Left renal pelvis (tissue), 4 donors: ENCODE results near the gene FMN1. TPM values are rescaled to one million over a fixed set of nuclear protein-coding genes. Genes with fewer than 3 reads are reported as not detected.
A peak's percentile ranks its signal among the peaks of the same experiment; 100 is the strongest.
"Not testable (repeated sequence)": the region's sequence is repeated elsewhere in the genome, so short reads cannot be mapped to it uniquely, and the experiment has no call there.

ENCODE experiments used
- DNase-seq, 4 donors: peaks; one replicate each; pipeline ENCODE4 v3.0.0-alpha.2; 2013; ENCODE audit warnings: low read depth in 4 of 4, low spot score in 3 of 4
- polyA plus RNA-seq, 4 donors: library from polyadenylated mRNA; unstranded; fragments of 120-200 nt; gene quantifications; one replicate each; pipeline ENCODE4 v1.2.1, GENCODE V29; 2013; ENCODE audit not compliant: insufficient read length in 4 of 4

Gene FMN1
- polyA plus RNA-seq, 4 donors, result 1.5 to 20.2 (median 17.3) TPM

DNA sequence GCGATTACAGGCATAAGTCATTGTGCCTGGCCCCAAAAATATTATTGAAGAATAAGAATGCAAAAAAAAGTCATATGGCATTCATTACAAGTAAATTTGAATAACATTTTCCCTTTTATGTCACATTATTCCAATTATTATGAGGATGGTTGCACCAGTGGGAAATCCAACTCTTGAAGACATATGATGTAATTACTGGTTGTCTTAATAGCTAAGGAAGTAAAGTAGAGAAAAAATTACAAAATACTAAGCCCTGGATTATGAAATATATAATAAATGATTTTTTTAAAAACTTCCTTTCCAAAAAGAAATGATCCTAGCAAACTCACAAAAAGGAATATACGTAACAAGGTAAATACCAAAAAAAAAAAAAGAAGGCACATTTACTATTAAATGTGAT is 98.9 kb downstream of the FMN1 start:
- no peak for DNase-seq

DNA sequence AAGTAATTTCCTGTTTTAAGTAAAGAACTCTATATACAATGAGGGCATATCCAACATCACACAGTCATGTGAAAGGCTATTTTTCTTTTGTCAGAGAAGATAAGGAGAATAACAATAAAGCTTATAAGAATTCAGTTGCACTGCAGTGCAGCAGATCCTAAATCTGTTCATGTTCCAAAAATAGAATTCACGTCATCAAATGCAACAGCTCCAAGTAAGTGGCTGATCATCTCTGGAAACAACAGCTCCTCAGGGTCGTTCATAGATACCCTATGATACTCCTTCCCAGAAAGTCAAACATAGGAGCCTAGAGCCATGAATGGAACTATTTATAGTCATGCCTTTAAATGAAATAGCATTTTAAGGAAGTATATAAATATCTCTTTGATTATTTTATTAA is 100.2 kb downstream of the FMN1 start:
- DNase-seq, result no peak

DNA sequence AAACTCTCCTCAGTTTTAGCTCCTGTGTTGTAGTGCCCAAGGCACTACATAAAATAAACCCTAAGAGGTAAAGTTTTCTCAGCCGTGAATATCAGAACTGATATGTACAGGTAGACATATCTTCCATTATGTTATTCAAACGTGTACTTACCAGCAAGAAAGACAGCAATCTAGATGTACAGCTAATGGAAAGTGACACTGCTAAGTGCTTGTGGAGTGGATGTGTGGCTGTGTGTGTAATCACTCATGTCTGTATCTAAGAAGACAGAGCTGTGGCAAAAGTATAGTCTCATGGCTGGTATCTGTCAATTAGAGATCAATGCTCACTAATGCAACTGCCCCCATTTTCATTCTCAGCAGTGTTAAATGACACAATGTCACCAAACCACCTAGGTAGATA is 101.3 kb downstream of the FMN1 start:
- DNase-seq, result no peak

DNA sequence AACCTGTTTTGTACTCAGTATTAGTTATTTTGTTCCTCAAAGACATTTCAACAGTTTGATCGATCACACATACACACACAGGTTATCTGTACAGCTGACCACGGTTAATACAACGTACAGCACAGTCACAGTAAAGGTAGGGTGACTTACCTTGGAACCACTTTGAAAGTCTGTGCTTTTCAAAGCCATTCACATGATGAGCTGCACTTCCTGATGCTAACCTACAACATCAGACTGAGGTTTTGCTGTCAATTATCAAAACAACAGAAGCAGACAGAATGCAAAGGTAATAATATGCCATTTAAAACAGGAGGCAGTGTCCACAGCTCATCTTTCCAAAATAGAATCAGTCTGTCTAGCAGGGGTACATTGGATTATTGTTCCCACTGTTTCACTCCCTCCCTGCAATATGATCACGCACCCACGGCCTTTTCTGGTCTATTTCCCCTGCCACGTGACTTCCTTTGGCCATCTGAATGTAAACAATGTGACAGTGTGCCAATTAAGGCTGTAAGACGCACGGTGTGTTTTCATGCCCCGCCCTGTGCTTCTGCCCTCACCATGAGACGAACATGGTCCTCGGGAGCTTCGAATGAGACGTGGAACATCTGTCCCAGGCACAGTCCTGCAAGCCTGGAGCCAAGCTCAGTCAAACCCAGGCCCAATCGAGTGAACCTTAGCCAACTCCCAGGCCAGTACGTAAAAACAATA is 102.4 kb downstream of the FMN1 start:
- DNase-seq, result no peak

DNA sequence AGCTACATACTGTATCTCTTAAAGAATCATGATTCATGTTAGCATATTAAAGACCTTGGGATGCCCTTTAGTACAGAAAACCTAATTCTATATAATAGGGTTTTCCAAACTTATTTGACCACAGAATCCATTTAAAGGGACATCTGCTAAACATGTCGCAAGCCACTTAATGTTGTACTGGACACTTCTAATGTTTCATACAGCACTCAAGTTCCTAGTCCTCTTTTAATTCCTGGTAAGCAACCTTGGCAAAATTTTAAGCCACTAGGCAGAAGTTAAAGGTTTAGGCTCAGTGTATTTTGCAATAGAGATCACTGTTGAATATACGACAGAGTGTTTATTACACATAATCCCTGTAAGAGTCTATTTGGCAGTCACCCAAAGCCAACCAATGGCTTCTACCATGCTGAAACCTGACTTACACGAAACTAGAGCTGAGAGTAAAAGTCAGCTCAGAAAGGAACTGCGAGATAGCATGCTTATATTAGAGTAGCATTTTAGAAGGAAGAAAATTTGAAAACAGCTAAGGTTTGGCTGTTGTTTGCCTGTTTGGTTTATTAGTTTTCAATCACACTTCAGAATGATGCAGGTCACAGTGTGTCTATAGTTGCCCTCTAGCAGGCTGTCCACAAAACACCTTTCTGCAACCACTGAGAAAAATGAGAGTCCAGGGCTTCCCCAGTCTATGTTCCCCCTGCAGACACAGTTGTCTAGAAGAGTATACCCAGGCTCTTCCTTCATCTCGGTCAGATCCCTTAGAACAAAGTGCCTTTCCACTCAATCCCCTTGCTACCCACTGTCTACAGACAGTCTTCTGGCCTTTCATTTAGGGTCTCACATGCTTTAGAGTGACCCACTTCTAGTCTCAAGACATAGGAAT is 104.4 kb downstream of the FMN1 start:
- DNase-seq, result no peak

DNA sequence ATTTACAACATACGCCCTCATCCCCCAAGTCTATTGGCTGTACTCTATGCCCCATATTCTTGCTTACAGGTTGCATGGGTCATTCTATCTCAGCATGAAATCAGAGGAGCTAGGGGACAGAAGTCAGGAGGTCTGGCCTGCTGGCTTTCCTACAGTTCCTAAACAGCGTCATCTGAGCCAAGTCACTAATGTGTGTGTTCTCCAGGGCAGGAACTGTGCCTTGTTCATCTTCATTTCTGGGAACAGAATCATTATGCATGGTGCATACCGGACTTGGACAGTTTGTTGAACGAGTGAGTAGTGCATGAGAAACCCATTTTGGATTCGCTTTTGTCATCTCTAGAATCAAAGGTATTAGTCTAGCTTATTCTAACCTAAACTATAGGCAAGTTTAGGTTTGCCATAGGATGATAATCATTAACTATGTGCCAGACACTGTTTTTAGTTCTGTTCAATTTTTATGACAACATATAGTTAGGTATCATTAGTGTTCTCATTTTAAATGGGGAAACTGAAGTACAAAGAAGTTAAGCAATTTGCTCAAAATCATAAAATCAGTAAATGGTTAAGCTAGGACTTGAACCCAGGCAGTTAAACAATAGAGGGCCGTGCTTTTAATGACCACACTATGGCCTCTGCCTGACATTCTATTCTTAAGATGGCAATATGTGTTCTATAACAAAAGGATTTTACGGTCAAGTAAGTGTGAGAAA is 105.2 kb downstream of the FMN1 start:
- DNase-seq, result no peak

DNA sequence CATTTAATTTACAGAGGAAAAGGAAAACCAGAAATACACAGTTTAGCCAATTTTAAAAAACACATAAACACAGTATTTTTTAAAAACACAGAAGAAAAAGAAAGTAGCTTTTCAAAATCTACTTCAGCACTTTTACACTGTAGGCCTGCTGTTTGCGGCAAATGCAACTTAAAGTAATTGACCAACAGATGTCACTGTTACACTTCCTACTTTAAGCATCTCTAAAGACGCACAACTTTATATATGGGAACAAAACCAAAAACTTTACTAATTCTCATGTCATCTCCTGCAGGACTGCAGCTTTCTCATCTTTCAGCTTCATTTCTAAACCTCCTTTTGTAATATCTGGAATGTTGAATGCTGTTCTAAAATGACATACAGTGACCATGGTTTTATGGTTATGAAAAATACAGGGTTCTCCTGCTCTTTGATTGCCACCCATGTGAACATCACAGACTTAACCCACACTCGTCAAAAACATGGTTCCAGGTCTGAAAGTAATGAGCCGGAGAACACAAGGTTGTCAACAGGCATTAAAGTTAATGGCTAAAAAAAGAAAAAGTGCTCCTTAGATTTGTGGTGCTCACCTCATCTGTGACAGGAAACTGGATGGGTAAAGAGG is 107.9 kb downstream of the FMN1 start:
- peak in 2 of 4 donors; percentile 42 to 45 for DNase-seq

DNA sequence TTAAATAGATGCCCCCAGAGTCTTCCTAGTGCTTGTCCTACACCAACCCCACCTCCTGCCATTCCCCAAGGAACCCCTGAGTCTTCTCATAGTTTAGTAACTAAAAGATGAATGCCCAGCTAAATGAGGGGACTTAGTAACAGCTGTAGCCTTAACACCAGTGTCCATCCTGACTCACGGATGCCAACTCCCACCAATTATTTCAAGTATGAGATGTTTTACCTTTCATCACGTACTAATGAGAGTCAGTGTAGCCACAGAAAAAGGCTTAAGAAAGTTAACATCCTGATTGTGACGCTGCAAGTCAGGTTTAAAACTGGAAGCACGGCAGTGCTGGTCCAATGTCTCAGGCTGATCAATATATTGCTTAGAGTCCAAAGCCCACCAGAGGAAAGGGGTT is 109.9 kb downstream of the FMN1 start:
- no peak for DNase-seq

DNA sequence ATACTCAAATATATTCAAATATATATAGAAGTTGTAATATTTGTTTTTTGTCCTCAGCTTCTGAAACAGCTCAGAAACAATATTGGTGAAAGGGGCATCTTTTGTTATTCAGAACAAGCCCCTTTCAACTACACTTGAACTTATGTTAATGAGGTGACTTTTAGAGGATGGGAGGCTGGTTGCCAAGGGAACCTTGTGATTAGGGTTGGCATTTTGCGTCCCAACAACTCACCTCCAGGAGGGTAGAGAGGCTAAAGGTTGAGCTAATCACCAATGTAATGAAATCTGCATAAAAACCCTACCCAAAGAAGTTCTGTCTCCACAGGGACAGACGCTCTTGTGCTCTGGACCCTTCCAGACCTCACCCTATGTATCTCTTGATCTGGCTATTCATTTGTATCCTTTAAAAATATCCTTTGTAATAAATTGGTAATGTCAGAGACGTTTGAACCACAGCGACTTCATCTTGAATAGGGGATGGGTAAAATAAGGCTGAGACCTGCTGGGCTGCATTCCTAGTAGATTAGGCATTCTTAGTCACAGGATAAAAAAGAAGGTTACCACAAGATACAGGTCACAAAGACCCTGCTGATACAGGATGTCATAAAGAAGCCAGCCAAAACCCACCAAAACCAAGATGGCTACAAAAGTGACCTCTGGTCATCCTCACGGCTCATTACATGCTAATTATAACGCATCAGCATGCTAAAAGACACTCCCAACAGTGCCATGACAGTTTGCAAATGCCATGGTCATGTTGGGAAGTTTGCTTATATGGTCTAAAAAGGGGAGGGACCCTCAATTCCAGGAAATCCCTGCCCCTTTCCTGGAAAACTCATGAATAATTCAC is 111.1 kb downstream of the FMN1 start:
- no peak for DNase-seq

DNA sequence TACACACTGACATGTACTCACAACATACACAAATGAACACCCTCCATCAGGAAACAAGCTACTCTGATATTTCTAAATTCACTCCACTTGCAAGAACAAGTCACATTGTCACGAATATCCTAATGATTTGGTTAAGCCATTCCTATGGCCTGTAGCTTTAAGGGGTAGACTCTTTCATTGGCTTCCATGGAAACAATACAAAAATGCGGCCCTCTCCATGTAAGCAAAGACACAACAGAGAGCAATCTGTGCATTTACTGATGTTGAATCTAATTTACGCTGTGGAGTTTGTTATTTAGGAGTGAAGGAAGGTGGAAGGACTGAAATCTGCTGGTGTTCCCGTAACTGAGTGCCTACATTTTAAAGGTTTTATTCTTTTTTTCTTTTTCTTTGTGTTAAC is 114.5 kb downstream of the FMN1 start:
- DNase-seq, result no peak

DNA sequence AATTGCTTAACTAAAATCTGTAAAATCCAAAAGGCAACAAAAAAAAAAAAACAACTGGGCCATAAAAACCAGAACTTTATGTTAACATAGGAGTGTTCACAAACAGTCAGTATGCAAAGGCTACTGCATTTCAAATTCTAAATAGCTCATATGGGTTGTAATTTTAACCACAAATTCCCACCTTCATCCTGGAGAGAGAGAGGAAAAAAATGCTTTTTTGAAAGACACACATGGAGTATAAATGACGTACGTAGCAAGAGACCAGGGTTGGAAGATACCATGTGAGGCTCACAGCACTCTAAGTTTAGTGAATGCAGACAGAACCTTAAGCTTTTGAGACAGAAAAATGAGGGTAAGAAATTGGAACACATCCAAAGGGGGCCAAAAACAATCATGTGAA is 115.9 kb downstream of the FMN1 start:
- no peak for DNase-seq

DNA sequence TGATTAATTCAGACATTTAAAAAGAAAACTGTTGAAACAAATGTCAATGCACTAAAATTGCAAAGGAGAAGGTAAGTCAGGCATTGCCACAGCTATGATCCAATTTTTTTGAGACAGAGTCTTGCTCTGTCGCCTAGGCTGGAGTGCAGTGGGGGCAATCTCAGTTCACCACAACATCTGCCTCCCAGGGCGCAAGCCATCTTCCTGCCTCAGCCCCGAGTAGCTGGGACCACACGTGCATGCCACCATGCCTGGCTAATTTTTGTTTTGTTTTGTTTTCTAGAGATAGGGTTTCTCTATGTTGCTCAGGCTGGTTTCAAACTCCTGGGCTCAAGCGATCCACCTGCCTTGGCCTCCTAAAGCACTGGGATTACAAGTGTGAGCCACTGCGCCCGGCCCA is 117.6 kb downstream of the FMN1 start:
- DNase-seq, result no peak

DNA sequence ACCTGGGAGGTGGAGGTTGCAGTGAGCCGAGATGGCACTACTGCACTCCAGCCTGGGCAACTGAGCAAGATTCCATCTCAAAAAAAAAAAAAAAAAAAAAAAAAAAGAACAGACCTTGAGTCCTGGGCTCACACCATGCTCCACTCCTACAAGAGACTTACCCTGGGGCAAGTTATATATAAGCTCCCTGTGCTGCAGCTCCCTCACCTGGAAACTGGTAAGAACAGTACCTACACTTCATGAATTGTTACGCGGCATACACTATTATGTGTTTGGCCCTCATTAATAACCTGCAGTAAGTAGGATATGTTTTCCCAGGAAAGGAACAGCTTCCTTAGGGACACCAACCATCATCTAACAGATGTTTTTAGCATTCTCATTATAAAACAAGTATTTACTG is 119.6 kb downstream of the FMN1 start:
- no peak for DNase-seq

DNA sequence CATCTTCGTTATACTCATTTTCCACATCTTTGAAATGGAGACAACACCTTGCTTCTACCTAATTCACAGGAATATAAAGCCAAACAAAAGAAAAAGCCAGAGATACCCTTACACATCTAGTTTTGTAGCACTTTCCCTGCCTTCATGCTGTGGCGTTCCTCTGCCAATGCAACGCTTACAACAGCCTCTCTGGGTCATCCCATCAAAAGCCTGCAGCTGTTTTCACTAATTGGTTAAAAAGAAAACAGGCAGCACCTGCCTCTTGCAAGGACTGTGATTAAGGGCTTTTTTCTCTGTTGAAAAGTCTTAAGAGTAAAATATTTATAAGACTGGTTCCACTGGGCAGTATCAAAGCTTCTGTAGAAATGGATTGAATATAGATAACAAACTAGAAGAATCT is 120.3 kb downstream of the FMN1 start:
- DNase-seq, result no peak

DNA sequence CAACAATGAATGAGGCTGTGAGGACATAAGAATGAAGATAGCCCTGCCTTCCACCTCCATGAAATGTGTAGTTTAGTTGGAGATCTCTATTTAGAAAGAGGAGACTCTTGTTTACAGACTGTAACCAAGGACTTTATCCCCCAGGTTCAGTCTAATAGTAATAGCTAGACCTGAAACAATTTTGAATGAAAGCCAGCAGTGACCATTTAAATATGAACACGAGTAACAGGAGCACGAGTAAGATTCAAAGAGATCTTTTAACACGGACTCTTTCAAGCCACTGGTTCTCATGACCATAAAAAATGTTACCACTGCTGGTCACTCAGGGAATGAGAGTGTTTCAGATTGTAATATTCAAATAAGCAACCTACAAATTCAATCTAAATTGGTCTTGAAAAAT is 123.1 kb downstream of the FMN1 start:
- no peak for DNase-seq

DNA sequence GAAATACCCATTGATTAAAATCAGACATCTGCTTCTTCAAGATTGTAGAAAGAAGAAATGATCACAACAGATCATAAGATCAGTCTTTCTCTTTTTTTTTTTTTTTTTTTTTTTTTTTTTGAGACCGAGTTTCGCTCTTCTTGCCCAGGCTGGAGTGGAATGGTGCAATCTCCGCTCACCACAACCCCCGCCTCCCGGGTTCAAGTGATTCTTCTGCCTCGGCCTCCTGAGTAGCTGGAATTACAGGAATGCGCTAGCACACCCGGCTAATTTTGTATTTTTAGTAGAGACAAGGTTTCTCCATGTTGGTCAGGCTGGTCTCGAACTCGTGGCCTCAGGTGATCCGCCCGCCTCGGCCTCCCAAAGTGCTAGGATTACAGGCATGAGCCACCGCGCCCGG is 124.6 kb downstream of the FMN1 start:
- not testable (repeated sequence) for DNase-seq

DNA sequence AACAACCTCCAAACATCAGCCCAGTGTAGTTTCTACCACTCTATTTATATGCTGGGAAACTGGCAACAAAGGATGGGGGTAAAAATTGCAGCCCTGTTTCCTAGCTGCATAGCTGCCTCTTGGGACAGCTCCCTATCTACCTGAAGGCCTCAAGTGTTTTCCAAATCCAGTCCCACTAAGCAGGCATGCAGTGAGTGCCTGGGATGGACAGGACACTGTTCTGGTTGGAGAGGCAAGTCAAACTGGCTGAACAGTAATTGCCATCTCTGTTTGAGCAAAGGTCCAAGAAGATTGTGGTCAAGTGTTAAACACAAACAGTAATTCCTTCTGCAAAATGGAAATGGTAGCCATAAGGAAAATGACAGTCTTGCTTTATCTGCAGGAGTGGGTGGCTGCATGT is 125.4 kb downstream of the FMN1 start:
- no peak for DNase-seq

DNA sequence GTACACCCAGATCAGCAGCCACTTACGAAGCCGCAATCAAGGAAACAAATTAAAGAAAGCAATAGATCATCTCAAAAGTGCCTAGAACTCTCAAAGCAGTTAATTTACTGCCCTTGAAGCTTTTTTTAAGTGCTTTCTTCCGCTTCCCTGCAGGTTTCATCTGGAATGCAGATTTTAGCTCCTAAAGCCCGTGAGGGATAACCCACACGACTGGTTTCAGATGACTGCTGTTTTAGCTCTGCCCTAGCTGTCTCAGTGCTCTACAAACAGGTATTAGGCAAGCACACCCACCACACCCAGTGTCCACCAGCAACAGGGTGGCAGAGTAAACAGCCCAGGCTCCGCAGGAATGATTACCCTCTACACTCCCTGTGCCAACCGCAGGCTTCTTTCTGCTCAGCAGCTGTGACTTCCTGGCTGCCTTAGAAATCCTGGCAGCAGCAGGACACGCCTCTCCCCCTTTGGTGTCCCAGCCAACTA is 126.0 kb downstream of the FMN1 start:
- peak in 3 of 4 donors; percentile 34 to 53 (median 38) for DNase-seq

DNA sequence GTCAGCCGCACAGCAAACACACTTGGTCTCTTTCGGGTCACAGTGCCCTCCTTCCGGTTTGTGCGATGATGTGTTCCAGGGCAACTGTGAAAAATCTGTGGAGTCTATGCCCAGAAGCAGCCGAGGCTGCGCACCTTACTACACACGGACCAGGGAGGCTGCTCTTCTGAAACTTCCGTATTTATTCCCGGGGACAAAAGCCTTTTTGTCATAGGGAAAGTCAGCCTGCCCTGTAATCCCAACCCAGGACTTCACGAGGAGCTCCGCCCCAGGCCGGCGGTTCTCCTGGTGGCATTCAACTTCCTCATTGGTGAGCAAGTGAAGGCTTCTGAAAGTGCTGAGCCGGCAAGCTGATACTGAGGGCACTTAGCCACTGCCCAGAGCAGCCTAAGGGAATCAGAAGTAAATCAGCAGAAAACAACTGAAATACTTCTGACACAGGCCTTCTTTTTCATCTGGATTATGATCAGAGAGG is 126.5 kb downstream of the FMN1 start:
- DNase-seq, result no peak

DNA sequence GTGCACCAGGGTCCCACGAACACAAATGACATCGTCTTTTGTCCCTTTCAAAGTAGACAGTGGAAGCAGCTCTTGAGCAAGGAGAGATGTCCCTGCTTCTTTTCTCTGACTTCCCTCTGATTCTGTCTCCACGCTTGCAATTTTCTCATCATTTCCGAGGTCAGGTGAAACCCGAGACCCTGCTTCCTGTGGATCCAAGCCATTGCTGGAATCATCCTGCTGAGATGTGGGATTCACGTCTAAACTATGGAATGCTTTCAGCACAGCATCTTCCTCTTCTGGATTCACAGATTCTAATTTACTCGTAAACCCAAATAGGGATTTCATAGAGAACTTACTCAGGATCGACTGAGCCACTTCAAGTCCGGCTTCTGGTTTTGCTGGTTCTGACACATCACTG is 127.1 kb downstream of the FMN1 start:
- DNase-seq, result no peak
